Stimulated activated CD4-positive, alpha-beta T cell treated with anti-CD3 and anti-CD28 coated beads, Interleukin-1b, Interleukin-23, amount 100 ng/mL, for 1 hour (primary cell): Measurements from ENCODE around the gene NAALADL2.
"Not testable (repeated sequence)": the region's sequence is repeated elsewhere in the genome, so short reads cannot be mapped to it uniquely, and the experiment has no call there.

Source experiments
- DNase-seq, 2 donors: peaks; one replicate each; pipeline ENCODE4 v3.0.0-alpha.2; 2020; ENCODE audit warnings: low read depth in 2 of 2

Gene NAALADL2

GRCh38 chr3:175421902-175422301 lies 562.8 kb downstream of the NAALADL2 start:
- DNase-seq = no peak

DNA sequence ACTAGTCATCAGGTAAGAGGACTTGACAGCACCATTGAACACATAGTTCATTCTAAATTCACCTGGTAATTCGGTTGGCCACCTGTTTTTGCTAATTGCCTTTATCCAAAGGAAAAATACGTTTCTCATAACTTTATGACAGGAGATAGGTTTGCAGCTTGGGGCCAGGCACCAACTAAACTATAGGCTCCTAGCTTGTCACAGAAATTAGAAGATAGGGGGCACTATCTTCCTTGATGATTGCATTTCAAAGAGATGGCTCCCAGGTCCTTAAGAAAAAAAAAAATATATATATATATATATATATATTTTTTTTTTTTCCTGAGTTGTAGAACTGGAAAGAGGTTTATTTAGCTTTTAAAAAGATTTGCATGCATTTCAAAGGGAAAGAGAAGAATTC lies 563.6 kb downstream of the NAALADL2 start:
- no peak for DNase-seq

GRCh38 chr3:175423848-175424247 lies 564.7 kb downstream of the NAALADL2 start:
- DNase-seq = not testable (repeated sequence)

GRCh38 chr3:175426805-175427204 lies 567.7 kb downstream of the NAALADL2 start:
- DNase-seq = no peak

DNA sequence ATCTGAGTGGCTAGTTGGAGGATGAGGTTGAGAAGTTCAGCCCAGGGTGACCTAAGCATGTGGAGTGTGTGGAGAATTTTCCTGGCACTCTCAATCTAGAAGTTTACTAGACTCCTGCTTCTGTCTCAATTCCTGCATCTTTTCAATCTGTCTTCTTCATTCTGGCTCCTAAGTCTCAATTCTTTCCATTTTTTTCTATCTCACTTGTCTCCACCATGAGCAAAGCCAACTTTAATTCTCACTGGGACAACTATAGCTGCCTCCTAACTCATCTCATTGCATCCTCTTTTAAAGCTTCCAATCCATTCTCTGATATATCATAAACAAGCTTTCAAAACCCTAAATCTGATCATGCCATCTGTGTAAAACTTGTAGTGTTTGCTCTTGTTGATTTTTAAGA lies 569.3 kb downstream of the NAALADL2 start:
- no peak for DNase-seq

- no peak for DNase-seq
Observed at GRCh38 chr3:175430983-175431773, 572.0 kb downstream of the NAALADL2 start.

DNA sequence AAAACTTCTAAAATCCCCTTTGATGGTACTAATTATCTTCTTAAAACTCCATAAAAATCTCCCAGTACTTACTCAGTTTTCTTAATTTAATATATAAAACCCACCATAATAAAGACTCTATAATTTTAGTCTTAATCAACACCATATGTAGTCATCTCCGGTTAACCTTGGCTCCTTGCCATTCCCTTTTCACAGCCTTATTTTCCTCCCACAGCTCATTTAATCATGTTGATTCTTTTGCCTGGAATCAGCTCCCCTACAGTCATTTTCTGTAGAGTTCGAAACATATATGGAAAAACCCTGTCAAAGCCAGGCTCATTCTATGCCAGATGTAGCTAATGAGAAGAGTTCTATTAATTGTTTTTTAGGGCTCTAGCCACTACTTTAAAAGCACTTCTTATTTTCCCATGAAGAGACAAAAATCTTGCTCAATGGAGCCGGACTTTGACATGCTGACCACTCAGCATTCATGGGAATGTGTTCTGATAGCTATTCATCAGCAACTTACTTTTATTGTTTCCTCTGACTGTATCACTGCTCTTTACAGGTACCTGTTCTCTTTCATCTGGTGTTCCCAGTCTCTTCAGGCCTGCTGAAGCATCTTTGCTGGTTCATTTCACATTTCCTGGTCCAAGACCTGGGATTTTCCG lies 573.4 kb downstream of the NAALADL2 start:
- DNase-seq = no peak

DNA sequence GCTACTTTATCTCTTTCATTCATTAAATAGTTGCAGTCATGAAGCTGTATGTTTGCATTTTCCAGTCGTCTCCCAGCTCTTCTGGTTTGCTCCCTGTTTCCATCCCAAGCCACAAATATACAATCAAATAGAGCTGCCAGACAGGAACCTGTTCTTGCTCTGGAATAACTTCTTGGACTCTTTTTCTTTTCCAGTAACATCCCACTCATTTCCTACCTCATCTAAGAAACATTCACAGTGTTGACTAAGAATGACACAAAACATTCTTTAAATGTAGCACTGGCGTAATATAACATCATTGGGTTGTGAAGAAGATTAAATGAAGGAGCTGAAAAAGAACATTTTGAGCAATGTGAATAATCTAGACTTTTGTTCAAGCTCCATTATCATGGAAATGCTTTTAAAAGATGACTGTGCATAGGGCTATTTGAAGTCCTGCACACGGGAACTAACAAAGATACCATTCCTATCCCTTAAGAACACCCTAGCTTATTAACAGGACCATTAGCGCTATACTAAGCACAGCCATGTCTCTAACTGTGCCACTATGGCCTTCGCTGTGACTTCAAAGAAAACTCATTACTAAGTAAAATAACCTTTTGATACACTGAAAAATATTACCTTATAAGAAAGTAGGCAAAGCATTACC lies 574.0 kb downstream of the NAALADL2 start:
- DNase-seq = no peak

DNA sequence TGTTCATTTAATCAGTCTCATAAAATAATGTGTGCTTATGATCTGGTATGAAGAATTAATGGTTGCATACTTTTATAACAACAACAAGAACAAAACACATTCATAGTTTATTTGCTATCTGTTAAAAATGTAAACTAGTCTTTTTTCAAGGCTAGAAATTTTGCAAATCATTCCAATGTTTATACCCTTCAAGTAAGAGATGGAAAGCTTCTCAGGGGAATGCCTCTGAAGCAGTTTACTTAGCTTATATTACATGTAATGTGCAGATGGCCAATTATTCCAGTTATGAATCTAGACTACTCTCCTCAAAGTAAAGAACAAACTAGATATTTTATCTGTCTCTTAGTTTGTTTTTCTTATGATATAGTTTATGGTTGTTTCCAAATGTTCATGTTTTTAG lies 575.4 kb downstream of the NAALADL2 start:
- DNase-seq = no peak

GRCh38 chr3:175443682-175444081 lies 584.5 kb downstream of the NAALADL2 start:
- no peak for DNase-seq

DNA sequence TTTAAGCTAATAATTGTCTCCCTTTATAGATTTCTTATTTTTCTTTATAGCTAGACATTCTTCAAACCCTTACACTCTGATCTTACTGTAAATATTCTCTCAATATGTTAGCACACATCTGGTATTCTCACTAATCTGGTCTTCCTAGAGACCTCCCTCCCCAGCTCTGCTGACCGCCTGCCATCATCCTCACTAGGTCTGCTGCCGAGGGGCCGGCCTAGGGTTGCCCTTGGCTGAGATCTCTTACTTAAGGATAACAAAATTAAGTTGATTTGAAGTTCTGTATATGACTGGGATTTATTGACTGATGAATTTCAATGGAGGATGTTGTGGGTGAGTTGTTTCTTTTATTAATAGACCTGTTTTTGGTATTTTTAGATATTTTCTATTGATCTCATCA lies 586.6 kb downstream of the NAALADL2 start:
- DNase-seq = no peak

DNA sequence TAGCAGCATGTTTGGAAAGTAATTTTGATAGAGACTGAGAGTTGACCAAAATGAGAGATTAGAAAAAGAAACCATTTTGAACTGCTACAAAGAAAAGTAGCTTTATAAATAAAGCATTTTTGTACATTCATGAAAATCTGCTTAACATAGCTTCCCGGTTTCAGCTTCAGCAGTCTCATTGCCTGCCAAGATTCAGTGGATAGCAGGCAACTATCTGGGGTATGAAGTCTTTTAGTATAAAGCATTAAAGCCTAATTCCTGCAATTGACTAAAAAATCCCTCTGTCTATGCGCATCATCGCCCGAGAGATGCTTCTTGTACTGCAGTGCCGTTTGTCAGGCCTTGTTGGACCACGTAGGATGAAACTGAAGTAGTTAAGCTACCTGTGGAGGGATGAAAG lies 588.4 kb downstream of the NAALADL2 start:
- no peak for DNase-seq

DNA sequence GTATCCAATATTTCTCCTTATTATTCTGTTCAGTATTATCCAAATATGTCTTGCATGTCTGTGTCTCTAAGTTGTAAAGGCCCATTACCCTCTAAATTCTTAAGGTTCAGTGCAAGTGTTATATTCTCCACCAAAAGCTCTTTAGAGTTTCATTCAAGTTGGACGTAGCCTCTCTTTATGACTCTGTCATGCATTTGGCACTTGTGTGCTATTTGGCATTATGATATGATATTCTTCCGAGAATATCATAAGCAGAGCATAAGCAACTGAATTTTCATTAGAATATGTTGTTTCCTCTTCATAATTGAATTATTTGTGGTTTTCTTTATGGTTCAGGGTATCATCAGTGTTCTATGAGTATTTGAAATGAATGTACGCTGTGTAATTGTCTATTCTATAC lies 594.2 kb downstream of the NAALADL2 start:
- DNase-seq = no peak

DNA sequence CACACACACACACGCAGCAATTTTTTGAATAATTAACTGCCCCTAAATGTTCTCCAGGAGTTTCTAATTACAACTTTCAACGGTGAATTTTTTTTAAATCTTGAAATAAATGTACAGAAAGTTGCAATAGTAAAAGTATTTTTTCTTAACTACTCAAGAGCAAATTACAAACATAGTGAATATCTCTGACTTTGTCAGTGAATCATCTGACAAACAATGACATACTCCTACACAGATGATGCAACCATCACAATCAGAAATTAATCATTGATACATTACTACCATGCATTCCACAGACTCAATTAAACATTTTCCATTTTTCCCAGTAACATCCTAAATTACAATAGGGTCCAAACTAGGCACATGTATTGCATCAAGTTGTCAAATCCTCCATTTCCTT lies 597.3 kb downstream of the NAALADL2 start:
- DNase-seq = no peak

GRCh38 chr3:175457301-175457700 lies 598.2 kb downstream of the NAALADL2 start:
- no peak for DNase-seq

DNA sequence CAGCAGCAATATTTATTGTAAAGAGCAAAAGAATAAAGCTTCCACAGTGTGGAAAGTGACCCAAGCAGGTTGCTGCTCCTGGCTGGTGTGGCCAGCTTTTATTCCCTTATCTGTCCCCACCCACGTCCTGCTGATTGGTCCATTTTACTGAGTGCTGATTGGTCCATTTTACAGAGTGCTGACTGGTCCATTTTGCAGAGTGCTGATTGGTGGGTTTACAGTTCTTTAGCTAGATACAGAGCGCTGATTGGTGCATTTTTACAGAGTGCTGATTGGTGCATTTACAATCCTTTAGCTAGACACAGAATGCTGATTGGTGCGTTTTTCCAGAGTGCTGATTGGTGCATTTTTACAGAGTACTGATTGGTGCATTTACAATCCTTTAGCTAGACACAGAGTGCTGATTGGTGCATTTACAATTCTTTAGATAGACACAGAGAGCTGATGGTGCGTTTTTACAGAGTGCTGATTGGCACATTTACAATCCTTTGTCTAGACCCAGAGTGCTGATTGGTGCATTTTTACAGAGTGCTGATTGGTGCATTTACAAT lies 601.8 kb downstream of the NAALADL2 start:
- DNase-seq = not testable (repeated sequence)

DNA sequence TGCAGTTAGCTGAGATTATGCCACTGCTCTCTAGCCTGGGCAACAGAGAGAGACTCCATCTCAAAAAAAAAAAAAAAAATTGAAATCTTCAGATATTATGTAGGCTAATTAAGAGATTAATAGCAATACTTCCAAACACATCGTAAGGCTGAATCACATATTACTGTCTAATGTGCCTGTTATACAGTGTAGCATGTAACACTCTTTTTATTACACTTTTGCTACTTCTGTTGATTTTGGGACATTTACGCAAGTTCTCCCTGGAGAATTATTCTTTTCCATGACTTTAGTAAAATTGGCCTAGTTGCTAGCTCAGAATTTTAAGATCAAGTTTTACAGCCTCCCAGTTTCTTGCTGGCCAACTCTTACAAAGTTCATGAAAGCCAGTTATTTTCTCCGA lies 605.2 kb downstream of the NAALADL2 start:
- no peak for DNase-seq

GRCh38 chr3:175469124-175469523 lies 610.0 kb downstream of the NAALADL2 start:
- no peak for DNase-seq

DNA sequence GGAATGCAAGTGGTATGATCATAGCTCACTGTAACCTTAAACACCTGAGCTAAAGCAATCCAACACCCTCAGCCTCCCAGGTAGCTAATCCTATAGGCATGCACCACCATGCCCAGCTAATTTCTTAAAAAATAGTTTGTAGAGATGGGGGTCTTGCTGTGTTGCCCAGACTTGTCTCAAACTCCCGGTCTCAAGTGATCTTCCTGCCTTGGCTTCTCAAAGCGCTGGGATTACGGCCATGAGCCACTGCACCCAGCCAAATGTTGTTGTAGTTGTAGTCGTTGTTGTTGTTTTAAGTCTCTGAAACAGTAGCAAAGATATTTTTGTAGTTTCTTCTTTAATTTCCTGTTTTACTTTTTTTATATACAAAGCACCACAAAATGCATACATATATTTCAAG lies 616.6 kb downstream of the NAALADL2 start:
- DNase-seq = no peak

GRCh38 chr3:175476489-175476888 lies 617.4 kb downstream of the NAALADL2 start:
- no peak for DNase-seq

GRCh38 chr3:175477651-175478224 lies 618.6 kb downstream of the NAALADL2 start:
- no peak for DNase-seq

GRCh38 chr3:175478301-175478700 lies 619.2 kb downstream of the NAALADL2 start:
- DNase-seq = no peak
